ENCODE results near the gene VWCE.
"Not testable (repeated sequence)": the region's sequence is repeated elsewhere in the genome, so short reads cannot be mapped to it uniquely, and the experiment has no call there.

Gene VWCE

DNA sequence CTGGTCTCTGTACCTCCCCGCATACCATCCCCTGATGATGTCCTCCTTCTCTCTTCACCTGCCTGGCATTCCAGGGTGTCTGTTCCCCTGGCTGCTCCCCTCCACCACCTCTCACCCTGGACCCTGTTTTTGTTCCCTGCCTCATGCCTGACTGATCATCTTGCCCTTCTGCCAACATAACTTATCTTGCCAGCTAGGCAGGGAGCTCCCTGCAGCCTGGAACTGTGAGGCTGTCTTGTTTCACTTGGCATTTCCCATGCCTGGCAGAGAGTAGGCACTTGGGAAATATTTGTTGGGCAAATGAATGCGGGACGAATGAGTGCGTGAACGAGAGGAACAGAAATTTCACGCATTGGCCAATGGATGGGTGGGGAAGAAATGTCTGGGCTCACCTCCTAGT, 84.5 kb downstream of the VWCE start:
- DNase-seq (ENCODE audit: low spot score) = not testable (repeated sequence)
